Measurements from ENCODE around the gene STAT1. TPM values are rescaled to one million over a fixed set of nuclear protein-coding genes. Genes with fewer than 3 reads are reported as not detected.

Gene STAT1
- total RNA-seq, 2 donors from 2014 or later = 80.7 to 86.4 TPM

GRCh38 chr2:190943706-190944105 is 70.3 kb downstream of the STAT1 start:
- Mint-ChIP-seq H3K27me3 (no peaks in the 10 kb centered on the region), H3K4me1 (peaks cover 19% of the 10 kb centered on the region), H3K27ac (no peak overlapping the region), H3K36me3 (ENCODE audit: low read depth) (no peaks in the 10 kb centered on the region), H3K4me3 (no peak overlapping the region)
- no peak for ATAC-seq
- no peak for DNase-seq
- no peaks in the 10 kb centered on the region for H3K9me3 ChIP-seq (ENCODE audit: control insufficient read depth, low read length, poor library complexity, severe bottlenecking)

GRCh38 chr2:190942697-190943096 is 71.3 kb downstream of the STAT1 start:
- Mint-ChIP-seq H3K4me1 (peaks cover 15% of the 10 kb centered on the region), H3K36me3 (ENCODE audit: low read depth) (no peaks in the 10 kb centered on the region), H3K27ac (no peak overlapping the region), H3K4me3 (no peak overlapping the region), H3K27me3 (no peaks in the 10 kb centered on the region)
- no peak for ATAC-seq
- no peaks in the 10 kb centered on the region for H3K9me3 ChIP-seq (ENCODE audit: control insufficient read depth, low read length, poor library complexity, severe bottlenecking)
- no peak for DNase-seq

DNA sequence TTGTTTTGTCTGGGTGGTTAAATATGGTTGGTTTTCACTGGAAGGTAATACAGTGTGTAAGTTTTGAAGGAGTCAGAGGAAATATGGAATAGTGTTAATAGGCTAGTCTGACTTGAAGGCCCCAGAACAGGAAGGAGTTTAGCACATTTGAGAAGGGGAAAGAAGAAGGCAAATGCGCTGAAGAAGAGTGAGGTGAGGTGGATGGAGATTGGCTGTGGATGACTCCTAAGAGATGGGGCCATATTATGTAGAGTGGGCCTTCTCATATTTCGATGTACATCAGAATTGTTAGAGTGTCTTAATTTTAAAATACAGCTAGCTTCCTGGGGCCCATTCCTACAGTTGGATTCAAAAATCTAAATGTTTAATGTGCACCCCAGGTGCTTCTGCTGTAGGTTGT is 72.4 kb downstream of the STAT1 start:
- Mint-ChIP-seq H3K4me3 (no peak overlapping the region), H3K4me1 (peaks cover 7% of the 10 kb centered on the region), H3K27me3 (no peaks in the 10 kb centered on the region), H3K27ac (no peak overlapping the region), H3K36me3 (ENCODE audit: low read depth) (no peaks in the 10 kb centered on the region)
- ATAC-seq (peak; percentile 14), DNase-seq (no peak)
- H3K9me3 ChIP-seq (ENCODE audit: control insufficient read depth, low read length, poor library complexity, severe bottlenecking) = no peaks in the 10 kb centered on the region

DNA sequence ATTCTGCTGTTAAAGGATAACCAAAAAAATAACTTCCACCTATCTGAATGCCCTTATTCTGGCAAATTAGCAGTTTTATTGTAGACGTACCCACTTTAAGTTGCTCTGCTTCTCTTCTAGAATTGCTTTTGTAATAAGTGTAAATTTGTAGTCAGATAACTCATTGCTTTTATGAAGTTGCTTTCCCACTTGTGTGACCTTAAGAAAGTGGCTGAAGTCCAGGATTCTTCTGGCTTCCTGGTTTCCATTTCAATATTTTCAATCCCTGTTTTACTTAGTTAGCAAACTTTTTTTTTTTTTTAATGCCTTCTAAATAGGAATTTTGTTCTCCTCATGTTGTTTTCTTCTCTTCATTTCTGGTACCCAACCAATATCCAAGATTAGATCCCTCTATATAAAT is 73.5 kb downstream of the STAT1 start:
- H3K9me3 ChIP-seq (ENCODE audit: control insufficient read depth, low read length, poor library complexity, severe bottlenecking) = no peaks in the 10 kb centered on the region
- H3K36me3 Mint-ChIP-seq (ENCODE audit: low read depth) = no peaks in the 10 kb centered on the region
- ATAC-seq (no peak), DNase-seq (no peak)
- H3K27me3 Mint-ChIP-seq = no peaks in the 10 kb centered on the region
- no peak overlapping the region for H3K4me3 Mint-ChIP-seq
- peaks cover 5% of the 10 kb centered on the region for H3K4me1 Mint-ChIP-seq
- no peak overlapping the region for H3K27ac Mint-ChIP-seq

DNA sequence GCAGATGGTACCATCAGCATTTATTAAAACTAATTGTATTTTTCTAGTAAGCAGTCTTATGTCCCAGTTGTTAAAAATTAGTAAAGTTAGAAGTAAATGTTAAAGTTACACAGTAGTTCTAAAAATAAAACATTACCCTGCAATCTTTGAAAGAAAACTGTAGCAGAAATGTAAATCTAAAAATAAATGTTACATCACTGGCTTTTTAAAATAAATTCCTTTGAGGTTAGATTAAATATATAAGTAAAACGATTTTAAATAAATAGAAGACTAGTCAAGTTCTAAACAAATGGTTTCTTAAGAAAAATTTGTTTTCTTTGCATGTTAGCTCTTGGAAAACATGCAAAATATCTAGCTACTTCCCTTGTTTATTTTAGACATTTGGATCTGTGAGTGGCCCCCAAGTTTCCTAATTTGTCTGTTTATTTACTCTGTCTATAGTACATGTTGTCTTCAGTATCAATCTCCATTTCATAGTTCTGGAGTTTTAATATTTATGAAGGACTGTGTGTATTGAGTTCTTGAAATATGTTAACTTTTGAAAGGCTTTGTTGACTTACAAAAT is 75.1 kb downstream of the STAT1 start:
- Mint-ChIP-seq H3K36me3 (ENCODE audit: low read depth) (no peaks in the 10 kb centered on the region), H3K4me3 (no peak overlapping the region), H3K27ac (no peak overlapping the region), H3K4me1 (peaks cover 5% of the 10 kb centered on the region), H3K27me3 (no peaks in the 10 kb centered on the region)
- no peaks in the 10 kb centered on the region for H3K9me3 ChIP-seq (ENCODE audit: control insufficient read depth, low read length, poor library complexity, severe bottlenecking)
- ATAC-seq (no peak), DNase-seq (no peak)

DNA sequence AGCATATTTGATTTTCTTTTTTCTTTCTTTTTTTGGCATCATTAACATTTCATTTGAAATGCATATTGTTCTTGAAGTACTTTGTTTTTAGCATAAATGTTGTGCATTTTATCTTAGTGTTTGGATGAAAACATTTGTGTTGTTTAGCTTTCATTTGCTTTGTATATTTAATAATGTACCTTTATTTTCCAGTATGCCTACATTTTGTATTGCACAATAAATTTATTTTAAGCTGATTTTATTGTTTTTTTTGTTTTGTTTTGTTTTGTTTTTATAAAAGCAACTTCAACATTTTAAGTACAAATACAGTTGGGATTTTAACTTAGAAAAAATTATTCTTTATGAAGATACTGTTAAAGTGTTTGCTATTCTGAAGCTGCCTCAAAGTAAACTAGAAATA is 78.9 kb downstream of the STAT1 start:
- no peak for DNase-seq
- no peak overlapping the region for H3K27ac Mint-ChIP-seq
- H3K9me3 ChIP-seq (ENCODE audit: control insufficient read depth, low read length, poor library complexity, severe bottlenecking) = no peaks in the 10 kb centered on the region
- peaks cover 10% of the 10 kb centered on the region for H3K4me1 Mint-ChIP-seq
- no peaks in the 10 kb centered on the region for H3K36me3 Mint-ChIP-seq (ENCODE audit: low read depth)
- H3K4me3 Mint-ChIP-seq = no peak overlapping the region
- no peak for ATAC-seq
- no peaks in the 10 kb centered on the region for H3K27me3 Mint-ChIP-seq

- ATAC-seq (no peak), DNase-seq (no peak)
- peaks cover 11% of the 10 kb centered on the region for H3K4me1 Mint-ChIP-seq
- H3K4me3 Mint-ChIP-seq = no peak overlapping the region
- H3K36me3 Mint-ChIP-seq (ENCODE audit: low read depth) = no peaks in the 10 kb centered on the region
- H3K9me3 ChIP-seq (ENCODE audit: control insufficient read depth, low read length, poor library complexity, severe bottlenecking) = no peaks in the 10 kb centered on the region
- H3K27ac Mint-ChIP-seq = no peak overlapping the region
- no peaks in the 10 kb centered on the region for H3K27me3 Mint-ChIP-seq
Observed at GRCh38 chr2:190933361-190933760, 80.6 kb downstream of the STAT1 start.

DNA sequence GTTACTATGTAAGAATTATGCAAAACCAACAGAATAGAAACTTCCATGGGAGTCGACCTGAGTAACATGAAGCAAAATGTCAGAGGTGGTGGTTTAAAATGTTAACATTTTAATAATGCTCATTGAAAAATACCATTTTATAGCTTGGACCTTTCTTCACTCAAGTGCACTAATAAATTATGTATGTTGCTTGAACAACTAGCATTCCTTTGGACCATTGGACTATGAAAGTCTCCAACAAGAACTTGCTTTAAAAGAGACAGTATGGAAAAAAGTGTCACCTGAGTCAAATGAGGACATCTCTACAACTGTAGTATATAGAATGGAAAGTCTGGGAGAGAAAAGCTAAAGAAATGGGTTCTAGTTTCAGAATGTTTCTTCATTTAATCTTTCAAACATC is 81.5 kb downstream of the STAT1 start:
- H3K9me3 ChIP-seq (ENCODE audit: control insufficient read depth, low read length, poor library complexity, severe bottlenecking) = no peaks in the 10 kb centered on the region
- peak overlapping the region; percentile 13 for H3K4me3 Mint-ChIP-seq
- no peak overlapping the region for H3K27ac Mint-ChIP-seq
- peaks cover 11% of the 10 kb centered on the region for H3K4me1 Mint-ChIP-seq
- DNase-seq = no peak
- H3K36me3 Mint-ChIP-seq (ENCODE audit: low read depth) = no peaks in the 10 kb centered on the region
- no peaks in the 10 kb centered on the region for H3K27me3 Mint-ChIP-seq
- ATAC-seq = no peak

DNA sequence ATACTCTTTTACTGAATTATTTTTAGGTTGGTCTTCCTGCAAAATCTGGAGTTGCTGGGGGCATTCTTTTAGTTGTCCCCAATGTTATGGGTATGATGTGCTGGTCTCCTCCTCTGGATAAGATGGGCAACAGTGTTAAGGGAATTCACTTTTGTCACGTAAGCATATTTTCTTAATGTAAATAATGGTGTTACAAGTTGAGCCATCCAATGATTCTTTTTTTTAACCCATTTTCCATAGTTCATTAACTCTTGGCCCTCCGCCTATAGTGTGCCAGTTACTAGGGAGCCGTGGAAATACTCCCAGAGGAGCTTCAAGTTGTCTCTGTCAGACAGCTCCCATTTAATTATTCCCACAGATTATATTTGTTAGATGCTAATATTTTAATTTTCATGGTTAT is 83.6 kb downstream of the STAT1 start:
- H3K9me3 ChIP-seq (ENCODE audit: control insufficient read depth, low read length, poor library complexity, severe bottlenecking) = no peaks in the 10 kb centered on the region
- H3K27ac Mint-ChIP-seq = no peak overlapping the region
- peaks cover 8% of the 10 kb centered on the region for H3K4me1 Mint-ChIP-seq
- no peaks in the 10 kb centered on the region for H3K27me3 Mint-ChIP-seq
- H3K36me3 Mint-ChIP-seq (ENCODE audit: low read depth) = no peaks in the 10 kb centered on the region
- ATAC-seq = no peak
- peak overlapping the region; percentile 15 for H3K4me3 Mint-ChIP-seq
- DNase-seq = no peak

DNA sequence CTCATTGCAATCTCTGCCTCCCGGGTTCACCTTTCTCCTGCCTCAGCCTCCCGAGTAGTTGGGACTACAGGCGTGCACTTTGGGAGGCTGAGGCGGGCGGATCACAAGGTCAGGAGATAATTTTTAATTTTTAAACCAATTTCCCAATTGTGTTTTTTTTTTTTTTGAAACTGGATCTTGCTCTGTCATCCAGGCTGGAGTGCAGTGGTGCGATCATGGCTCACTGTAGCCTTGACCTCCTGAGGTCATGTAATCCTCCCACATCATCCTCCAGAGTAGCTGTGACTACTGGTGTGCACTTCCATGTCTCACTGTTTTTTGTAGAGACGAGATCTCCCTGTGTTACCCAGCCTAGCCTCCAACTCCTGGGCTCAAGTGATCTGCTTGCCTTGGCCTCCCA is 84.1 kb downstream of the STAT1 start:
- Mint-ChIP-seq H3K27ac (no peak overlapping the region), H3K27me3 (no peaks in the 10 kb centered on the region), H3K36me3 (ENCODE audit: low read depth) (peaks cover 2% of the 10 kb centered on the region), H3K4me1 (peaks cover 8% of the 10 kb centered on the region), H3K4me3 (peak overlapping the region; percentile 15)
- ATAC-seq (no peak), DNase-seq (no peak)
- no peaks in the 10 kb centered on the region for H3K9me3 ChIP-seq (ENCODE audit: control insufficient read depth, low read length, poor library complexity, severe bottlenecking)

DNA sequence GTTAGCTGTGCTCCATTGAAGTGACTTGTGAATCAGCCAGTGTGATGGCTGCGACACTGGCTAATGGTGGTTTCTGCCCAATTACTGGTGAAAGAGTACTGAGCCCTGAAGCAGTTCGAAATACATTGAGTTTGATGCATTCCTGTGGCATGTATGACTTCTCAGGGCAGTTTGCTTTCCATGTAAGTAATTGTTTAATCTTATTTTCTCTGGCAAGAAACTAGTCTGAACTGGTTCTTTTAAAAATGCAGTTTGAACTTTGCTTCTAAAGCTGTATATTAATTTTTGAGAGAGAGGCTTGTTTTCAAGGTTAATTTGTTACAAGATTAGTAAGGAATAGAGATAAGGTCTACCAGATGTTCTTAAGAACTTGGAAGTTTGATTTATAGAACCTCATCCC is 86.7 kb downstream of the STAT1 start:
- Mint-ChIP-seq H3K4me1 (peaks cover 15% of the 10 kb centered on the region), H3K27ac (no peak overlapping the region), H3K27me3 (no peaks in the 10 kb centered on the region), H3K4me3 (no peak overlapping the region), H3K36me3 (ENCODE audit: low read depth) (peaks cover 11% of the 10 kb centered on the region)
- no peaks in the 10 kb centered on the region for H3K9me3 ChIP-seq (ENCODE audit: control insufficient read depth, low read length, poor library complexity, severe bottlenecking)
- ATAC-seq (no peak), DNase-seq (no peak)

GRCh38 chr2:190922376-190922775 is 91.6 kb downstream of the STAT1 start:
- Mint-ChIP-seq H3K27me3 (no peaks in the 10 kb centered on the region), H3K36me3 (ENCODE audit: low read depth) (peaks cover 16% of the 10 kb centered on the region), H3K4me1 (peaks cover 19% of the 10 kb centered on the region), H3K4me3 (no peak overlapping the region), H3K27ac (peak overlapping the region; percentile 29)
- no peak for DNase-seq
- H3K9me3 ChIP-seq (ENCODE audit: control insufficient read depth, low read length, poor library complexity, severe bottlenecking) = no peaks in the 10 kb centered on the region
- no peak for ATAC-seq

DNA sequence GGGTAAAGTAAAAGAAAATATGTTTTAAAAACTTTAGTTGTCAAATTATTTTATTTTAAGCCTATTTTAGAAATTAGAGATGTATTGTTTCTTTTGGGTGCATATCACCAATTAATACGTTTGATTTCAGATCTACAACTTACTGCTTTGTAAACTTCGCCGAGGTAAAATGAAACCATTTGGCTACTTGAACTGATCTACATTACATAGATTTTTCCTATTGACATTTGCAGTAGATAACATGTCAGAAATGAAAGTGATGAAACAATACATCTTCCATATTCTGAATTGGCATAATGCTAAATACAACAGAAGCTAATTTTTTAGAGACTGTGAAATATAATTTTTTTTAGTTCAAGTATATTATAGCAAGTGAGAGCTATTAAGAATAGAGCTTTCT is 93.9 kb downstream of the STAT1 start:
- Mint-ChIP-seq H3K27ac (no peak overlapping the region), H3K4me1 (peaks cover 27% of the 10 kb centered on the region), H3K4me3 (no peak overlapping the region), H3K27me3 (no peaks in the 10 kb centered on the region), H3K36me3 (ENCODE audit: low read depth) (peaks cover 19% of the 10 kb centered on the region)
- no peak for DNase-seq
- ATAC-seq = no peak
- H3K9me3 ChIP-seq (ENCODE audit: control insufficient read depth, low read length, poor library complexity, severe bottlenecking) = no peaks in the 10 kb centered on the region

Measured in T-helper 17 cell (primary cell).